ENCODE results near the gene HNRNPLL.
"Not testable (repeated sequence)": the region's sequence is repeated elsewhere in the genome, so short reads cannot be mapped to it uniquely, and the experiment has no call there.

HNRNPLL gene

GRCh38 chr2:38557217-38557616 lies 45.5 kb downstream of the HNRNPLL start:
- no peak overlapping the region for H3K27ac ChIP-seq
- DNase-seq (ENCODE audit: low read depth, low spot score): no peak

- no peak for DNase-seq (ENCODE audit: low read depth, low spot score)
- no peak overlapping the region for H3K27ac ChIP-seq
Observed at GRCh38 chr2:38556006-38556801, 46.5 kb downstream of the HNRNPLL start.

GRCh38 chr2:38554973-38555595 lies 47.6 kb downstream of the HNRNPLL start:
- no peak overlapping the region for H3K27ac ChIP-seq
- DNase-seq (ENCODE audit: low read depth, low spot score): no peak

DNA sequence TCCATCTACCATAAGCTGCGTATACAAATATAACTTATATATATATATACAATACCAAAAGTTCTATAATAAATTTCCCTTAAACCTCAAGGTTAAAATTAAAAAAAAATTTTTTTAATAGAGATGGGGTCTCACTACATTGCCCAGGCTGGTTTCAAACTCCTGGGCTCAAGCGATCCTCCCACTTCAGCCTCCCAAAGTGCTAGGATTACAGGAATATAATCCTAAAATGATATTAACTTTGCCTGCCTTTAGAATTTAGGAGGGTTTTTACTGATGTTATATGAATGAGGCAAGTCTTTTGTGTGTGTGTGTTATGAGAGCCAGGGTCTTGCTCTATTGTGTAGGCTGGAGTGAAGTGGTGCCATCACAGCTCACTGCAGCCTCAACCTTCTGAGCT lies 49.2 kb downstream of the HNRNPLL start:
- no peak overlapping the region for H3K27ac ChIP-seq
- DNase-seq (ENCODE audit: low read depth, low spot score): no peak

DNA sequence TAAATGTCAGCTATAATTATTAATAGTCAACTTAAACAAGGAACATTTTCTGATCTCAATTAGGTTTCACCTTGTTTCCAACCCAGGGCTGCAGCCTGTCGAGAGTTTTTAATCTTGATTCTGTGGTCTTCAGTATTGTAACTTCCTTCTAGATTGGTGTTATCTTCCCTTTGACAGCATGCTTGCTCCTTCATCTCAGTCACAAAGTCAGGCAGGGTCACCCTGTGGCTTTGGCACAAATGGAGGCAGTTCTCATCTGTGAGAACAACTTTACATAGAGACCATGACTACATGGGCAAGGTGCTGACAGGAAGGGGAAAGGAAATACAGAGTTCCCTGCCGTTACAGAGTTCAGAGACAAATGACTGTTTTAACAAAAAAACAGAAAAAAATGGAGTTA lies 50.5 kb downstream of the HNRNPLL start:
- H3K27ac ChIP-seq: no peak overlapping the region
- DNase-seq (ENCODE audit: low read depth, low spot score): no peak

GRCh38 chr2:38551746-38552145 lies 51.0 kb downstream of the HNRNPLL start:
- no peak overlapping the region for H3K27ac ChIP-seq
- no peak for DNase-seq (ENCODE audit: low read depth, low spot score)

GRCh38 chr2:38551171-38551570 lies 51.6 kb downstream of the HNRNPLL start:
- H3K27ac ChIP-seq: no peak overlapping the region
- DNase-seq (ENCODE audit: low read depth, low spot score): no peak

- no peak for DNase-seq (ENCODE audit: low read depth, low spot score)
- H3K27ac ChIP-seq: no peak overlapping the region
Observed at GRCh38 chr2:38549851-38550250, 52.9 kb downstream of the HNRNPLL start.

DNA sequence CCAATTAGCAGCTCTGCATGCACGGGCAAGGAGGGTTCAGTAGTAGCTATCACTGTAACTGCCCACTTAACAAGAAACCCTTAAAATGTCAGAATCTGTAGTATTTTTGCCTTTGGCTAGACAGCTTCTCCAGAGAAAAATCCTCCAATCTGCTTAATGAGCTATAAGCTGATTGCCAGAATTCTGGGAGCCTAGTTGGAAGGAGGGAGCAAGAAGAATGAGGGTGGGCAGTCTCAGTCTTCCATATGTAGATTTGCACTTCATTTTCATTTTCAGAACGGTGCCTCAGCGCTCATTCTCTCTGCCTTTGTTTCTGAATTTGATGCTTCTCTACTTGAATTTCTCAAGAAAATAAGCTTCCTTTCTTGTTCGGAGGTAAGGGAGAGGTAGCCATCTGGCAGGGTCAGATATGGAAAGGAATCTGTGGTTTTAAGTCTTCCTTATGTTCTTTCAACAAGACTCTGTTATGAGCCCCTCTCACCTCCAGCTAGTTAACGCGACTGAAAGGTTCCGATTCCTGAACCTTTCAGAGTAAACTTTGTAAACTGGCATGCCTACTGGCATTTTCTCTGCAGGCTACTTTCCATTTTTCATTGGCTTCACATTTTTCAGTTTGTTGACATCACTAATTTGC lies 53.5 kb downstream of the HNRNPLL start:
- no peak overlapping the region for H3K27ac ChIP-seq
- DNase-seq (ENCODE audit: low read depth, low spot score): no peak

DNA sequence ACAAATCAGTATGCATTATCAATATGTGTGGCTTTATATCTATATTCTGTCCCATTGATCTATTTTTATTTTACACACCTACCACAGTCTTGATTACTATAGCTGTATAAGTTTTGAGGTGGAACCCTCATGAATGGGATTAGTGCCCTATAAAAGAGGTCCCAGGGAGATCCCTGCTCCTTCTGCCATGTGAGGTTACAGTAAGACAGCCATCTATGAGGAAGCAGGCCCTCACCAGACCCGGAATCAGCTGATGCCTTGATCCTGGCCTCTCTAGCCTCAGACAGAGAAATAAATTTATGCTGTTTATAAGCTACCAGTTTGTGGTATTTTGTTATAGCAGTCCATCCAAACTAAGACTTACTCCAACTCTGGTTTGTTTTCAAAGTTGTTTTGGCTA lies 54.9 kb downstream of the HNRNPLL start:
- DNase-seq (ENCODE audit: low read depth, low spot score): no peak
- no peak overlapping the region for H3K27ac ChIP-seq

GRCh38 chr2:38546585-38546984 lies 56.1 kb downstream of the HNRNPLL start:
- no peak overlapping the region for H3K27ac ChIP-seq

DNA sequence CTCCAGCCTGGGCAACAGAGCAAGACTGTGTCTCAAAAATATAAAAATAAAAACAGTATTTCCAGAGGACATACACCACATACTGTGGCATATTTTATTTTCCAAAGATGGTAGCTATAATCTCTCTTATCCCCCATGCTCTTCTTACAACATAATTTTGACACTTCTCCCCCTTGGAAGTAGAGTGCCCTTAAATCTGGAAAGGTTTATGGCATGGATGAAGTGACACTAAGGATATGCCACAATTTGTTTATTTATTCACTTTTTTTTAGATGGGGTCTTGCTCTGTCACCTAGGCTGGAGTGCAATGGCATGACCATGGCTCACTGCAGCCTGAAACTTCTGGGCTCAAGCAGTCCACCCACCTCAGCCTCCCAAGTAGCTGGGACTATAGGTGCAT lies 56.7 kb downstream of the HNRNPLL start:
- no peak for DNase-seq (ENCODE audit: low read depth, low spot score)
- H3K27ac ChIP-seq: no peak overlapping the region

More at GRCh38 chr2:38546585-38546984, 56.1 kb downstream of the HNRNPLL start:
- DNase-seq (ENCODE audit: low read depth, low spot score): no peak

DNA sequence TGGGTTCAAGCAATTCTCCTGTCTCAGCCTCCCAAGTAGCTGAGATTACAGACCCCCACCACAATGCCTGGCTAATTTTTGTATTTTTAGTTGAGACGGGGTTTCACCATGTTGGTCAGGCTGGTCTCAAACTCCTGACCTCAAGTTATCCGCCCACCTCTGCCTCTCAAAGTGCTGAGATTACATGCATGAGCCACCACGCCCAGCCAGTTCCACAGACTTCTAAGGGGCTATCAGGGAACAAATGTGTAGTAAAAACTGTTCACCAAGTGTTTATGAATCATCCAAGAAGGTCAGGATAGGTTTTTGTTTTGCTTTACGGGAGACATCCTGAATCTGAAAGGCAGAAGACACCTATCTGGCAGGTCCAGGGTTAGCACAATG lies 60.5 kb downstream of the HNRNPLL start:
- H3K27ac ChIP-seq; DNase-seq (ENCODE audit: low read depth, low spot score): not testable (repeated sequence)

GRCh38 chr2:38540580-38541286 lies 62.0 kb downstream of the HNRNPLL start:
- no peak for DNase-seq (ENCODE audit: low read depth, low spot score)
- H3K27ac ChIP-seq: no peak overlapping the region

DNA sequence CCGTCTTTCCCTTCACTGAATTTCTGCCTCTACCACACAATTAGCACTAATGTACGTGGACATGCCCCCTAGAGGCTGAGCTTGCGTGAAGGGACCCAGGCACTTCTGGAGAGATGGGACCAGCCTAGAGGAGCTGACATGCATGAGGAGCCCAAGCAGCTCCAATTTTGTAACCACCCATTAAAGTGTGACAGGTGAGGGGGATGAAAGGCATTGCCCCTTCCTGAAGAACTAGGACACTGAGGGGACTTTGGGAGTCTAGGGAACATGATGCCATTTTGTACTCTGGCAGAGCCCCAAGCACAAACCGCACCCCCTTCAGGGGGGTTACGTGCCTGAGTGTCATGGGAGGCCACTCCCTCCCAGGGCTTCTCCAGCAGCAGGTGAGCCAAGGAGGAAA lies 63.6 kb downstream of the HNRNPLL start:
- no peak overlapping the region for H3K27ac ChIP-seq
- DNase-seq (ENCODE audit: low read depth, low spot score): no peak

- no peak overlapping the region for H3K27ac ChIP-seq
- DNase-seq (ENCODE audit: low read depth, low spot score): no peak
Observed at GRCh38 chr2:38537937-38538525, 64.7 kb downstream of the HNRNPLL start.

DNA sequence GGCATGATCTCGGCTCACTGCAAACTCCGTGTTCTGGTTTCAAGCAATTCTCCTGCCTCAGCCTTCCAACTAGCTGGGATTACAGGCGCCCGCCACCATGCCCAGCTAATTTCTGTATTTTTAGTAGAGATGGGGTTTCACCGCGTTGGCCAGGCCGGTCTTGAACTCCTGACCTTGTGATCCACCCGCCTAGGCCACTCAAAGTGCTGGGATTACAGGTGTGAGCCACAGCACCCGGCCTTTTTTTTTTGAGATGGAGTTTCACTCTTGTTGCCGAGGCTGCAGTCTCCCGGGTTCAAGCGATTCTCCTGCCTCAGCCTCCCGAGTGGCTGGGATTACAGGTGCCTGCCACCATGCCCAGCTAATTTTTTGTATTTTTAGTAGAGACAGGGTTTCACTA lies 65.4 kb downstream of the HNRNPLL start:
- not testable (repeated sequence) for DNase-seq (ENCODE audit: low read depth, low spot score); H3K27ac ChIP-seq

GRCh38 chr2:38535744-38536506 lies 66.8 kb downstream of the HNRNPLL start:
- DNase-seq (ENCODE audit: low read depth, low spot score): no peak
- H3K27ac ChIP-seq: no peak overlapping the region

- no peak overlapping the region for H3K27ac ChIP-seq
- DNase-seq (ENCODE audit: low read depth, low spot score): no peak
Observed at GRCh38 chr2:38535404-38535743, 67.4 kb downstream of the HNRNPLL start.
